Activated CD4-positive, alpha-beta T cell treated with anti-CD3 and anti-CD28 coated beads, Interleukin-2, amount 50 U/mL, for 1 hour (primary cell): ENCODE data around the gene SHROOM3.
"Not testable (repeated sequence)": the region's sequence is repeated elsewhere in the genome, so short reads cannot be mapped to it uniquely, and the experiment has no call there.

ENCODE experiments used
- DNase-seq: peaks from one replicate; pipeline ENCODE4 v3.0.0-alpha.2; 2020

SHROOM3 gene

GRCh38 chr4:76447393-76447851, 12.4 kb downstream of the SHROOM3 start:
- no peak for DNase-seq

DNA sequence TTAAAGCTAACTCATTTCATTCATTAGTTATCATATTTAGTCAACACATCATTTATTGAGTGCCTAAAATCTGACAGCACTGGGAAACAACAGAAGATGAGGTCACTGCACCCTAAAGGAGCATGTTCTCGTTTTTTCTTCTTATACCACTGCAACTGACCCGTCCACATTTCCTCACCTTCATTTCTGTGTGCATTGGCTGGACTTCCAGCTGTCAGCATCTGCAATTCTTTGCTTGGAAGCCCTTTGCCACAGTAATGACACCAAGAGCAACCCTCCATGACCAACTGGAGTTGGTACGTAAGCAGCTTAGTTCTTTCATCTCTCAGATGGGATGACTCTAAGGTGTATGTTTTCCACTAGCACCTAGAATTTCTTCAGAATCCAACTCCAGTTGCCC, 13.2 kb downstream of the SHROOM3 start:
- DNase-seq = no peak

- no peak for DNase-seq
These were observed 14.3 kb downstream of the SHROOM3 start for GRCh38 chr4:76449362-76449767.

- no peak for DNase-seq
These were observed 14.8 kb downstream of the SHROOM3 start for GRCh38 chr4:76449833-76450232.

GRCh38 chr4:76453232-76453631, 18.2 kb downstream of the SHROOM3 start:
- DNase-seq = no peak

DNA sequence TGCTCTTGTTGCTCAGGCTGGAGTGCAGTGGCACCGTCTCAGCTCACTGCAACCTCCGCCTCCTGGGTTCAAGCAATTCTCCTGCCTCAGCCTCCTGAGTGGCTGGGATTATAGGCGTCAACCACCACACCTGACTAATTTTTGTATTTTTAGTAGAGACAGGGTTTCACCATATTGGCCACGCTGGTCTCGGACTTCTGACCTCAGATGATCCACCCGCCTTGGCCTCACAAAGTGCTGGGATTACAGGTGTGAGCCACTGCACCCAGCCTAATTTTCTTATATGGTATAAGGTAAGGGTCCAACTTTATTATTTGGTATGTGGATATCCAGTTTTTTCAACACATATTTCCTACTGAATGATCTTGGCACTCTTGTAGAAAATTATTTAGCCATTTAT, 19.0 kb downstream of the SHROOM3 start:
- DNase-seq = not testable (repeated sequence)

DNA sequence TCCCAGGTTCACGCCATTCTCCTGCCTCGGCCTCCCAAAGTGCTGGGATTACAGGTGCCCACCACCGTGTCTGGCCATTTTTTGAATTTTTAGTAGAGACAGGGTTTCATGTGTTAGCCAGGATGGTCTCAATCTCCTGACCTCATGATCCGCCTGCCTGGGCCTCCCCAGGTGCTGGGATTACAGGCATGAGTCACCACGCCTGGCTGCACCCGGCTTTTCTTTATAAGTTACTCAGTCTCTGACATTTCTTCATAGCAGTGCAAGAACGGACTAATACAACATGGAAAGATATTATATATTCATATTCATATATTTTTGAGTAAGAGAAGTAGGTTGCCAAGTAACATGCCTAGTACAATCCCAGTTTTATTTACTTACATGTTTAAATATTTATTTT, 22.9 kb downstream of the SHROOM3 start:
- no peak for DNase-seq

GRCh38 chr4:76458297-76458696, 23.3 kb downstream of the SHROOM3 start:
- no peak for DNase-seq

- no peak for DNase-seq
These were observed 23.8 kb downstream of the SHROOM3 start for GRCh38 chr4:76458825-76459224.

- no peak for DNase-seq
These were observed 24.3 kb downstream of the SHROOM3 start for GRCh38 chr4:76459291-76459723.

- no peak for DNase-seq
These were observed 28.5 kb downstream of the SHROOM3 start for GRCh38 chr4:76463568-76463967.

DNA sequence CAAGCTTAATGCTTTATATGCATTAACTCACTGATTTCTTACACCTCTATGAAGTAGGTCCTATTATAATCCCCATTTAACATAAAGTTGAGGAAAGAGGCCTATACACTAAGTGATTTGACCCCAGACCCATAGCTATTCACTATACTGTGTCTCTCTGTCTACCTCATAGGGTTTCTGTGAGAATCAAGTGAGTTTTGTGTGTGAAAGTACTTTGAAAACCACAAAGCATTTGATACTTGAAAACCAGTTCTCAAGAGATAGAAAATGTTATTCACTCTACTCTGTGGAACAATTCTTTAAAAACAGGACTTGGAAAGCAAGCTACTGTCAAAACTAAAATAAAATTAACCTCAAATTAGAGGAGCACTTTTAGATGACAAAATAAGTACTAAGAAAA, 35.0 kb downstream of the SHROOM3 start:
- DNase-seq = no peak

GRCh38 chr4:76470532-76470931, 35.5 kb downstream of the SHROOM3 start:
- no peak for DNase-seq

DNA sequence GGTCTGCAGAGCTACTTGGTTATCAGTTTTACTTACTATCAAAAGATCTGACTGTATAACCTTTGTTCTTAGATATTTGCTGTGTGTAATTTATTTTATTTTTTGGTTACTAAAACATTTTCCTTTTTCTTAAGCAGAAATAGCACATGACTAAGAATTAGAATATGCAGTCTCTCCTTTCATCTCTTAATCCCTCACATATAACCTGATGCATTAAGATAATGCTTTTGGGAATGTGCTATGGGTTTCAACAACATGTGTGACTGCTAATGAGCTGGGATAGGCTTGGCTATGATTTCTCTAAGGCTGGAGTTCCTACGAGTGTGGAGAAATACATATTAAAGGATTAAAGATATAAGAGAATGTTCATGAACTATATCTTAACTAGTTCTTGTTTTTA, 41.5 kb downstream of the SHROOM3 start:
- no peak for DNase-seq

DNA sequence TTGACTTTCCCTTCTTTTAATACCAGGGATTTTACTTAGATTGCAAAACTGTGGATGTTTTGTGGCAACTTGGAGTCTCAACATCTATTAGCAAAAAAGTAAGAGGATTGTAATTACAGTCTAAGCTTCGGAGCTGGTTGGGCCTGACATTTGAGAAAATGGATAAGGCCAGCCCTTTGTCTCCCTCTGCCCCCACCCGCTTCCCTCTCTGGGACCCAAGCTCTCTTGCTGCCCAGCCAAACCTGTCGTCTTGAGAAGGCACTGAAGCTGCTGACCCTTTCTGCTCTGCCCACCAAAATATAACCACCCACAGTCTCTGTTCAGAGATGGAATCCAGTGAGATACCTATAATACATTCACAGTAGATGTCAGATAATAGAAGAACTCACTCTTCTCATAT, 49.6 kb downstream of the SHROOM3 start:
- DNase-seq = no peak

GRCh38 chr4:76485450-76485849, 50.4 kb downstream of the SHROOM3 start:
- no peak for DNase-seq

DNA sequence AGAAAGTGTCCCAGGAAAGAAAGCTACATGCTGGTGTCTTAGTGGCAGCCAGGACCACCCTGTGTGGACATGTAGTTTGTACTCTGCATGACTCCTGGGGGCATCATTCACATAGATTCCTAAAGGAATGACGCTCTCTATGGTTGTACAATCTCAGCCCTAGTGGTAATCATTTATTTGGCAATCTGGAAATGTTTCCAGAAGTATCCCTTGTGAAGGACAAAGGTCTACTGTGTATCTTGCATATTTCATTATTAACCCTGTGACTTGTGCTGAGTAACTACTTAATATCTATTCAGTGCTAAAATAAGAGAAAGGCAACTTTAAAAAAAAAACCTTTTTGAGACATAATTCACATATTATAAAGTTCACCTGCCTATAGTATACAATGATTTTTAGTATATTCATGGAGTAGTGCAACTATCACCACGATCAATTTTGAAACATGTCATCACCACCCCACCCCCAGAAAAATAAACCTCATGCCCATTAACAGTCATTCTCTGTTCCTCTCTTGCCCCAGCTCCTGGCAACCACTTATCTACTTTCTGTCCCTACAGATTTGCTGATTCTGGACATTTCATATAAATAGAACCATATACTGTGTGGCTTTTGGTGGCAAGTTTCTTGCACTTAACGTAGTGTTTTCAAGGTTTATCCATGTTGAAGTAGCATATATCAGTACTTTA, 51.7 kb downstream of the SHROOM3 start:
- DNase-seq = no peak

GRCh38 chr4:76487621-76488020, 52.6 kb downstream of the SHROOM3 start:
- DNase-seq = no peak

DNA sequence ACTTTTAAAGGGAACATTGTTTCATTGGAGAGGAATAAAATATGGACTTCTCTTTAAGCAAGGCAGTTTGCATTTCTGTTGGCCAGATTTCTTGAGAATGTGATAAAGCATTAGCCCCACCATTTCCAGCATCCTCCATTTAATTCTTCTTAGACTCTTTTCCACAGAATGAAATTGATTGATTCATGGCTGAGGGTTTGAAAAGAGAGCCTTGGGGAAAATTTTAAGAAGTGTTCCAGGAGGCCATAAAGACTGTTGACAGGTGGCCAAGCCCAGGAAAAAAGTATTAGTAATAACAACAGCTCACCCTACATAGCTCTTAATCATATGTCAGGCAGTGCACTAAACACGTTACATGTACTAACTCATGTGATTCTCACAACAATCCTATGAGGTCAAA, 53.4 kb downstream of the SHROOM3 start:
- DNase-seq = no peak

DNA sequence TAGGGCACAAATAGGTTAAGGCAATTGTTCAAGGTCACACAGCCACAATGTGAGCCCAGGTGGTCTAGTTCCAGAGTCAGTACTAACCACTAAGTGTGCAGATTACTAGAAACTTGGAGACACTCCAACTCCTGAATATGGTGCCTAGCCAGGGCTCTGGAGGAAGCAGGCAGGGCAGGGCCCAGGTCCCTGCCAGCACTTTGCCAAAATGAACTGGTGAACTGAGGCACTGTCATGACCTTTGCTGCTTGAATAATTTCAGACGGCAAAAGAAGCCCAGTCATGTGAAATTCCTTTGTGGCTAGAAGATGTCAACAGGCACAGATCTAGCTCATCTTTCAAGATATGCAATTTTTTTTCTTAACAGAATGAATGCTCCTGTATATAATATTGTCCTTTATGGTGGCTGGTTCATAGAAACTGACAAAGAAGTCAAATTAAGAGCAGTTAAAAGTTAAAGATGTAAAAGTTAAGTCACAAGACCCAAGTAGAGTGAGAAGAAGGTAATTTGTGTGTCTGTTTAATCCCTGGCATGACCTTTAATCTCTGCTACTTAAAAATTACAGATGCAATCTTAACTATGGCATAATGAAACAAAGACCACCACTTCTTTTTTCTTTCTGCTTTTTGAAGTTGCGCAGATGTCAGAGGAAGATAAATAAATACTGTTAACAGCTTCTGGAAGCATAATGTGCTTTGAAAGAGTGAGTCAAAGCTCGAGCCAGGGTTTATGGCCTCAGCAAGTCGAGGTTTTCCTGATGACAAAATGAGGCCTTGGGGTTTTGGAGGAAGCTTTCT, 54.1 kb downstream of the SHROOM3 start:
- no peak for DNase-seq

DNA sequence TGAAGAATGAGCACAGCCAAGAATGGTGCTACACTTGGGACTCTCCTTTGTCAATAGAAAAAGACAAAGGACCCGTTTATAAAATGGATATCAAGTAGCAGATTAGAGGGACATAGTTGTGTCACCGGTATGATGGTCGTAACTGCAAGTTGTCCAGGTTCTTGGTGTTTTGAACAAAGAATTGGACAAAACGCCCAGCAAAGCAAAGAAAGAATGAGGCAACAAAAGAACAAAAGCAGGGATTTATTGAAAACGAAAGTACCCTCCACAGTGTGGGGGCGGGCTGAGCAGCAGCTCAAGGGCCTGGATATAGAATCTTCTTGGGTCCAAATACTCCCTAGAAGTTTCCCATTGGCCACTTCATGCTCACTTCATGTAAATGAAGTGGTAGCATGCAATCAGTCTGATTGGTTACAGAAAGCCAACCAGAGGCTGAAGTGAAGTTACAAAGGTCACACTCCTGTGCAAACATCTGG, 54.7 kb downstream of the SHROOM3 start:
- no peak for DNase-seq

DNA sequence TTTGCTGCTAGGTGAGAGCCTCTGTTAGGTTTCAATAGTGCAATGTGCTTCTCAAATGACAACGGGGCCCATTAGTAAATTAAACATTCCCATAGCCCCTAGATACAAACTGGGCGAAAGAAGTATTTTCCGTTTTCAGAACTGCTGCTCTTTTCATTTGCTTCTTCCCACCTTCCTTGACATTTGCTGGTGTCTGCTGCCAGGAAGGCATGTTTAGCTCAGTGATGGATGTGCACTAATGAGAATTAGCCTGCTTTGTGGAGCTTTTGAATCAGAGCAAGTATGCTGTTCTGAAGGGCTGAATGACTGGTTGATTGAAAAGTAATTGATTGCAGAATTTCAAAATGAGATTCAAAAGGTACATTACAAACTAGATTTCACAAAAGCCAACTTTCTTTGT, 57.0 kb downstream of the SHROOM3 start:
- no peak for DNase-seq

DNA sequence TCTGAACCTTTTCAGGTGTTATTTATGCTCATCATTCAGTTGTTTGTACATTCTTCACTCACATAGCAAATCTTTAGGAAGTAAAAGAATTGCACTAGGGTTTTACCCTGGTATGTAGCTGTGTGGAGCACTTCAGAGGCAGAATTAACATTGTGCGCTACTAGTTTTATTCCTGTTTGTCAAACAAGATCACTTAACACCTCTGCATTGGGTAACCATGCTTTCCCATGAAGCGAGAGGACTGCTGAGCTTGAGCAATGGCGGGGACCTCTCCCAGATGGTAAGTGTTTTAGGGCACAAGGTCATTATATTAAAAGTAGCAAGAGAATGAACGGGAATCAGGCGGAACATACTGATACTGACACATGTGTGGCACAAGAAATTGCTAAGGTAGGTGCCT, 59.2 kb downstream of the SHROOM3 start:
- DNase-seq = no peak

GRCh38 chr4:76494871-76495590, 60.0 kb downstream of the SHROOM3 start:
- no peak for DNase-seq
